IPS-18a (cell line): ENCODE measurements around the gene SPG21.

Experiments
- H3K27ac ChIP-seq: one replicate; pipeline ENCODE4 v1.5.1; 2013; ENCODE audit warnings: low read length
- H3K27me3 ChIP-seq: one replicate; pipeline ENCODE4 v1.6.1; 2013; ENCODE audit warnings: mild to moderate bottlenecking, low read length; ENCODE audit not compliant: control insufficient read depth, insufficient read depth
- H3K36me3 ChIP-seq: one replicate; pipeline ENCODE4 v1.6.1; 2013; ENCODE audit warnings: low read depth, low read length; ENCODE audit not compliant: control insufficient read depth
- H3K4me1 ChIP-seq: one replicate; pipeline ENCODE4 v1.6.1; 2013; ENCODE audit warnings: low read depth, low read length; ENCODE audit not compliant: control insufficient read depth
- H3K4me3 ChIP-seq: one replicate; pipeline ENCODE4 v1.5.1; 2013; ENCODE audit warnings: low read length
- H3K9ac ChIP-seq: one replicate; pipeline ENCODE4 v1.6.1; 2013; ENCODE audit warnings: mild to moderate bottlenecking, low read length, moderate library complexity
- H3K9me3 ChIP-seq: one replicate; pipeline ENCODE4 v1.6.1; 2013; ENCODE audit warnings: low read depth, low read length; ENCODE audit not compliant: control insufficient read depth

SPG21 gene

GRCh38 chr15:64990168-64990470, 405 bp upstream of the SPG21 start:
- H3K9ac ChIP-seq = peak overlapping the region; percentile 71
- H3K4me3 ChIP-seq = peak overlapping the region; percentile 95
- peaks cover 7% of the 10 kb centered on the region for H3K4me1 ChIP-seq
- no peak overlapping the region for H3K27ac ChIP-seq
- no peaks in the 10 kb centered on the region for H3K9me3 ChIP-seq
- no peaks in the 10 kb centered on the region for H3K36me3 ChIP-seq
- no peaks in the 10 kb centered on the region for H3K27me3 ChIP-seq

DNA sequence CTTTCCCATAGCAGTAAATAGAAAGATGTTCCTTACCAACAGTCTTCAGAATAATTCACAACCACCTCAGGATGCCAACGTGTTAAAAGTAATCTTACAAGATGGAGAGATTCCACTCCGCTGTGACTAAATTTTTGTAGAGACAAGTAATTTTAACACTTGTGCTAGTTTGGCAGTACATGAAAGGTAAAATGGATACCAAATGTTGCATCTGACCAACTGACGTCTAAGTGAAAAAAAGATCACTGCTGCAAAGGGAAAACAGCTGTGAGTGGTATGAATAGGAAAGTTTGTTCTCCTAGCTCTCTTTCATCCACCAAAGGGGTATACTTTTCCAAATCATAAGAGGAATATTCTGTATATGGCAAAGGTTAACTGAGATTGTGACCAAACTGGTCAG, 2.6 kb downstream of the SPG21 start:
- Histone ChIP-seq H3K4me1 (peaks cover 7% of the 10 kb centered on the region), H3K36me3 (no peaks in the 10 kb centered on the region), H3K27me3 (no peaks in the 10 kb centered on the region), H3K4me3 (no peak overlapping the region), H3K27ac (no peak overlapping the region), H3K9ac (no peak overlapping the region), H3K9me3 (no peaks in the 10 kb centered on the region)

GRCh38 chr15:64985366-64986033, 4.2 kb downstream of the SPG21 start:
- peaks cover 6% of the 10 kb centered on the region for H3K4me1 ChIP-seq
- H3K27ac ChIP-seq = no peak overlapping the region
- no peak overlapping the region for H3K9ac ChIP-seq
- H3K4me3 ChIP-seq = no peak overlapping the region
- no peaks in the 10 kb centered on the region for H3K36me3 ChIP-seq
- H3K27me3 ChIP-seq = no peaks in the 10 kb centered on the region
- H3K9me3 ChIP-seq = no peaks in the 10 kb centered on the region

- H3K4me1 ChIP-seq = peaks cover 23% of the 10 kb centered on the region
- H3K9ac ChIP-seq = no peak overlapping the region
- no peak overlapping the region for H3K4me3 ChIP-seq
- H3K36me3 ChIP-seq = no peaks in the 10 kb centered on the region
- no peak overlapping the region for H3K27ac ChIP-seq
- H3K27me3 ChIP-seq = no peaks in the 10 kb centered on the region
- no peaks in the 10 kb centered on the region for H3K9me3 ChIP-seq
These were observed 7.2 kb downstream of the SPG21 start for GRCh38 chr15:64982472-64982871.

GRCh38 chr15:64981812-64982431, 7.8 kb downstream of the SPG21 start:
- H3K9ac ChIP-seq = no peak overlapping the region
- no peaks in the 10 kb centered on the region for H3K9me3 ChIP-seq
- peaks cover 23% of the 10 kb centered on the region for H3K4me1 ChIP-seq
- H3K27me3 ChIP-seq = no peaks in the 10 kb centered on the region
- H3K27ac ChIP-seq = no peak overlapping the region
- no peaks in the 10 kb centered on the region for H3K36me3 ChIP-seq
- H3K4me3 ChIP-seq = no peak overlapping the region

DNA sequence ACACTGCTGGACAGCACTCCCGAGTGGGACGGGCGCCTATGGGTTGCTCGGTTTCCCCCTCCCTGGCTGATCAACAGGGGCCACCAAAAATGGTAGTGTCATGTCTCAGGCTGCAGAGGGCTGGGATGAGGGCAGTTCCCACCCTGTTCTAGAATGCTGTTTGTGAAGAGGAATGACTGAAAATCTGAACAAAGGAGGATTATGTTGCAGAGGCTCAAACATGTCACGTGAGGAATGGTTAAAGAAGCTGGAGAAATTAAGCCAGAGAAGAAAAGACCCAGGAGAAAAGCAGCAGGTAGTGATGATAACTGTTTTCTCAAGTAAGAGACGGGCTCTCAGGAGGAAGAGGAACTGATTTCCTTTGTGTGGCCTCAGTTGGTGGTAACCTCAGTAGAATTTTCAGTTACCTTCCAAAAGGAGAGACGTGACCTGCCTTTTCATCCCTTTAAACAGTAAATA, 10.4 kb downstream of the SPG21 start:
- H3K4me3 ChIP-seq = no peak overlapping the region
- H3K9me3 ChIP-seq = no peaks in the 10 kb centered on the region
- H3K27ac ChIP-seq = no peak overlapping the region
- H3K27me3 ChIP-seq = no peaks in the 10 kb centered on the region
- peaks cover 9% of the 10 kb centered on the region for H3K36me3 ChIP-seq
- H3K9ac ChIP-seq = peak overlapping the region; percentile 9
- H3K4me1 ChIP-seq = peaks cover 23% of the 10 kb centered on the region

- H3K4me3 ChIP-seq = no peak overlapping the region
- no peak overlapping the region for H3K9ac ChIP-seq
- no peaks in the 10 kb centered on the region for H3K9me3 ChIP-seq
- no peaks in the 10 kb centered on the region for H3K27me3 ChIP-seq
- H3K36me3 ChIP-seq = peaks cover 22% of the 10 kb centered on the region
- H3K4me1 ChIP-seq = peaks cover 20% of the 10 kb centered on the region
- H3K27ac ChIP-seq = no peak overlapping the region
These were observed 14.3 kb downstream of the SPG21 start for GRCh38 chr15:64975390-64975789.

- H3K36me3 ChIP-seq = peaks cover 30% of the 10 kb centered on the region
- H3K9ac ChIP-seq = no peak overlapping the region
- no peaks in the 10 kb centered on the region for H3K4me1 ChIP-seq
- no peak overlapping the region for H3K4me3 ChIP-seq
- H3K27me3 ChIP-seq = no peaks in the 10 kb centered on the region
- no peak overlapping the region for H3K27ac ChIP-seq
- H3K9me3 ChIP-seq = no peaks in the 10 kb centered on the region
These were observed 19.0 kb downstream of the SPG21 start for GRCh38 chr15:64970698-64971097.

GRCh38 chr15:64969401-64969800, 20.3 kb downstream of the SPG21 start:
- H3K9me3 ChIP-seq = no peaks in the 10 kb centered on the region
- H3K4me3 ChIP-seq = no peak overlapping the region
- H3K36me3 ChIP-seq = peaks cover 33% of the 10 kb centered on the region
- H3K27ac ChIP-seq = no peak overlapping the region
- H3K27me3 ChIP-seq = no peaks in the 10 kb centered on the region
- no peak overlapping the region for H3K9ac ChIP-seq
- no peaks in the 10 kb centered on the region for H3K4me1 ChIP-seq

GRCh38 chr15:64961013-64961412, 28.7 kb downstream of the SPG21 start:
- no peak overlapping the region for H3K4me3 ChIP-seq
- no peak overlapping the region for H3K9ac ChIP-seq
- H3K36me3 ChIP-seq = peaks cover 55% of the 10 kb centered on the region
- no peak overlapping the region for H3K27ac ChIP-seq
- no peaks in the 10 kb centered on the region for H3K27me3 ChIP-seq
- H3K9me3 ChIP-seq = no peaks in the 10 kb centered on the region
- no peaks in the 10 kb centered on the region for H3K4me1 ChIP-seq

GRCh38 chr15:64960153-64960552, 29.6 kb downstream of the SPG21 start:
- Histone ChIP-seq H3K27me3 (no peaks in the 10 kb centered on the region), H3K9ac (no peak overlapping the region), H3K27ac (no peak overlapping the region), H3K9me3 (no peaks in the 10 kb centered on the region), H3K36me3 (peaks cover 59% of the 10 kb centered on the region), H3K4me1 (no peaks in the 10 kb centered on the region), H3K4me3 (no peak overlapping the region)

DNA sequence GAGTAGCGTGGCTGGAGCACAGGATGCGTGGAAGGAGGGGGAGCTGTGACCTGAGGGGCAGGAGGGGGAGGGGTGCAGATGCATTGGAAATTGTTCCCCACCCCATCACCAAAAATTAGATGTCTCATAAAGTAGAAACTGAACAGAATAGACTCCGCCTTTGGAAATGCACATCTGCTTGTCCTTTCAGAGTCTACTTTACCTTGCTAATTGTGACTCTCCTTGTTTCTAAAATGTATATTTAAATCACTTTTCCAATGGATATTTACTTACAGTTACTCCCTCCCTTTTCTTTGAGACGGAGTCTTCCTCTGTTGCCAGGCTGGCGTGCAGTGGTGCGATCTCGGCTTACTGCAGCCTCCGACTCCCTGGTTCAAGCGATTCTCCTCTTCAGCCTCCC, 30.6 kb downstream of the SPG21 start:
- H3K9ac ChIP-seq = no peak overlapping the region
- H3K36me3 ChIP-seq = peaks cover 52% of the 10 kb centered on the region
- no peaks in the 10 kb centered on the region for H3K27me3 ChIP-seq
- no peak overlapping the region for H3K4me3 ChIP-seq
- H3K9me3 ChIP-seq = no peaks in the 10 kb centered on the region
- no peak overlapping the region for H3K27ac ChIP-seq
- no peaks in the 10 kb centered on the region for H3K4me1 ChIP-seq
